ENCODE data around the gene SNTG2.

The SNTG2 gene

DNA sequence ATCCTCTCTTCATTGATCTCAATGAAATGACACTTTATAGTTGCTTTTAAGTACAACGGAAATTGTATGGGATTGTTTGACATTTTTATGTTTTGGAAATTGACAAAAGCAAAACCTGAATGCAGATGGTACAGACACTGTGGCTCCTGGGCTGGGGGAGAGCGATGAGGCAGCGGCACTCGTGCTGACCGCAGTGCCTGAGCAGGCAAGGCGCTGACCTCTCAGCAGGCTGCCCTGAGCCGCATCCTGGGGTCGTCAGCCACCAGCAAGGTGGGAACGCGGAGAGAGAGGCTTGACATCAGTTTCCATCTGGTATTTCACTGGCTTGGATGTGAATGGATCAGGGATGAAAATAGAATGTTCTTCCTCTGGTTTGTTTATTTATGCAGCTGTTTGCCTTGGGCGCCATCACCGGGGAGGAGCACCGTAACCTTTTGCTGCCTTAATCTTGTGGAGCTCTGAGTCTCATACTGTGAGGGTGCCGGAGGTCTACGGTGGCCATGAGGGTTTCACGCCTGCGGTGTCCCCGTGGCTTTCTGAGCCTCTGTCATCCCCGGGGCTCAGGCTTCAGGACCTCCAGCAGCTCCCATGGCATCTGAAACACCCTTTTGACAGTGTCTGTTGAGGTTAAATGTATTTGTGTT lies 367.8 kb downstream of the SNTG2 start:
- no peak for DNase-seq (ENCODE audit: low read depth)

DNA sequence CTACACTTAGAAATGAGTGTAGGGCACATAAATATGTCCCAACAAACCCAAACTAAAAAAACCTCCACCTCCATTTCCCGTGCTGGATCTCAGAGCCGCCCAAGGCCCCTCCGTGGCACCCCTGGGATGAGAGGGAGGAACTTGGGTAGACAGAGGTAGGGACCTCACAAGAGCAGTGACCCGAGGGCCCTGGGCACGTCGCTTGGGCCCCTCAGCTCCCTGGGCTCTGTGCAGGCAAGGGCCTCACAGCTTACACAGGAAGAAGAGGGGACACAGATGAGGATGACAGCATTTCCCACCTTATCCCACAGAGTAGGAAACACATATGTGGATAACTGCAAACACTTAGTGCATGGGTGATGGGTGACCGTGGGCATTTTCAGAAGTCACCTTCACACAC lies 368.7 kb downstream of the SNTG2 start:
- DNase-seq (ENCODE audit: low read depth) = no peak

GRCh38 chr2:1321321-1321720 lies 370.7 kb downstream of the SNTG2 start:
- DNase-seq (ENCODE audit: low read depth) = no peak

DNA sequence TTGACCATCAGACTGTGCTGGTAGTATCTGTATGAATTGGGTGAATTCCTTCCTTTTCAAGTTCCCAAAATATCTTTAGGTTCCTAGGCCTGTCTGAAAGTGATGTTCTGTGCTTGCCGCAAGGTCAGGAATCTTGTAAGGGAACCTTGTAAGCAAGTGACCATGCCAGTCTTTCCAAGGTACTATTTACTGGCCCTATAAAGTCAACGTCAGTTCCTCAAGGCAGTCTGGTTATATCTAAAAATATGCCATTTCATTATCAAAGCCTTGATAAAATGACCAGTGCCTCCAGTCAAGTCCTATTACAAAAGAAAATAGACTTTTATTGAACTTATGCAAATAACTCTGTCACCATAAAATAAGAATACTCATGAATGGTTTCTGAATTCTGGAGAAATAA lies 374.2 kb downstream of the SNTG2 start:
- DNase-seq (ENCODE audit: low read depth) = no peak

GRCh38 chr2:1328684-1329083 lies 378.0 kb downstream of the SNTG2 start:
- DNase-seq (ENCODE audit: low read depth) = no peak

- no peak for DNase-seq (ENCODE audit: low read depth)
These were observed 388.9 kb downstream of the SNTG2 start for GRCh38 chr2:1339388-1340140.

DNA sequence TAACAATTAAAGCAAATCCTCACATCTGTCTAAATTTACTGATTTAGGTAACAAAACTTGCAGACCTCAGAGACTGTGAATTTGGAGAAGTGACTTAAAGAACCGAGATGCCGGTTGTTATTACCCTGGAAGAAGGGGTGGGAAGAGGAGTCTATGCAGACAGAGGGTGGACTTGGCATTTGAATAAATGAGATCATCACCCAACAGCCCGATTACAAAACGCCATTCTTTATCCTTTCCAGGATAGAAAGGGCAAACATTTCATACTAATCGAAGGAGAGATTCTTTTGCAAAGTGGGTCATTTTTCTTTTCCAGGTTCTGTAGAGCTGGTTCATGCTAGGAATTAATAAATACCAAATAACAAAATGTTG lies 389.5 kb downstream of the SNTG2 start:
- no peak for DNase-seq (ENCODE audit: low read depth)

DNA sequence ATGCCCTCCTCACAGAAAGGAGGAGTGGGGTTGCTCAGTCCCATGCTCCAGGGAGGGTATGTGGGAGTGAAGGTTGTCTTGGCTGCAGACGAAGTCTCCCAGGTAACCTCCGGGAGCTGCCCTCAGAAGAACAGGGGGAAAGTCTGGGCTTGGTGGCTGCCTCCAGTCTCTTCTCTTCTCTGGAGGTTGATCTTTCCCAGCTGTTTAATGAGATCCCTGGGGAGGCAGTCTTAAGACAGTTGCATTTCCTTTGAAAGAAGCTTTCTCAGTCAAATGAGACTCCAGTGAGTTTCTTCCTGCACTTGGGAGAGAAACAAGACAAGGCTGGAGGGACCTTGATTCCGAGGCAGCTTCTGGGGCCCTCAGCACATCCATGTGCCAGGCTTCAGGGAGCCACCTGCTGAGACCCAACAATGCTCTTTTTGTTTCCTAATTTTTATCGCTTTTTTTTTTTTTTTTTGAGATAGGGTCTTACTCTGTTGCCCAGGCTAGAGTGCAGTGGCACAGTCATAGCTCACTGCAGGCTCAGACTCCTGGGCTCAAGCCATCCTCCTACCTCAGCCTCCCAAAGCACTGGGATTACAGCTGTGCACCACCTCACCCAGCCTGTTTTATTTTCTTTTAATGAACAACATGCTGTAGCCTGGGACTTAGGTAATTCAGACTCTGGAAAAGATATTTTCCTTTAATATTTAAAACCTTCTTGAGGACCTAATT lies 390.9 kb downstream of the SNTG2 start:
- no peak for DNase-seq (ENCODE audit: low read depth)

- no peak for DNase-seq (ENCODE audit: low read depth)
These were observed 398.1 kb downstream of the SNTG2 start for GRCh38 chr2:1348789-1349188.

DNA sequence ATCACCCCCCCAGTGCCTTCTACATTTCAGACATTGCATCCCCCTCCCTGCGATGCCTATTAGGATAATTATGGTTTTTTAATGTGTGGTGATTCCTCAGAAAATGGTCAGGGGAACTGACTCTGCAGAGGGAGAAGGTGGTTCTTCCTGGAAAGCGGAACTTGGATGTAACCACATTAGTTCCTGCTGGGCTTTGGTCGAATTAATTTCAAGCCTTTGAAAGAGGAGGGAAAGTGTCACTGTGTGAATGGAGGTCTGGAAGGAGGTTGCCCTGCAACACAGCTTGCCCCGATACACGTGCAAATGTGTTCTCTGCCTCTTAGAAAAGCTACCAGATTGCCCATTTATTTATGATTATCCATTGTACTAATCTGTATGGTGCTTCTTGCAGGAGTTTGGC lies 399.5 kb downstream of the SNTG2 start:
- no peak for DNase-seq (ENCODE audit: low read depth)

DNA sequence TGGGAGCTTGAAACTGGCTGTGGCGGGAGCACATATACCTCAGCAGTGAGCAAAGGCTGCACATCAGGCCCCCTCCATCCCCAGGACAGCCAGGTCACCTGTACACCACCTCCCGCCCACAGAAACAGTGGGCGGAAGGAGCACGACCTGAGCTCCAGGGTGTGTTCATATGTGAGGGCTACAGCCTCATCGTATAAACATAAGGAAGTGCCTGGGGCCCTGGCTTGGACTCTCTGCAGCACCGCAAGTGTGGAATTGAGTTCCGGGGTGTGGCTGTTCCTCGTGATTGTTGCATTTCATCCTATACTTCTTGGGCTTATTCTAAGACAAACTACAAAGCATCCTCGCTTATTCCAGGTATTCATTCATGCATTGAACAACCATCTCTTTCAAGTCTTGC lies 402.5 kb downstream of the SNTG2 start:
- DNase-seq (ENCODE audit: low read depth) = no peak

GRCh38 chr2:1353543-1353942 lies 402.9 kb downstream of the SNTG2 start:
- DNase-seq (ENCODE audit: low read depth) = no peak

DNA sequence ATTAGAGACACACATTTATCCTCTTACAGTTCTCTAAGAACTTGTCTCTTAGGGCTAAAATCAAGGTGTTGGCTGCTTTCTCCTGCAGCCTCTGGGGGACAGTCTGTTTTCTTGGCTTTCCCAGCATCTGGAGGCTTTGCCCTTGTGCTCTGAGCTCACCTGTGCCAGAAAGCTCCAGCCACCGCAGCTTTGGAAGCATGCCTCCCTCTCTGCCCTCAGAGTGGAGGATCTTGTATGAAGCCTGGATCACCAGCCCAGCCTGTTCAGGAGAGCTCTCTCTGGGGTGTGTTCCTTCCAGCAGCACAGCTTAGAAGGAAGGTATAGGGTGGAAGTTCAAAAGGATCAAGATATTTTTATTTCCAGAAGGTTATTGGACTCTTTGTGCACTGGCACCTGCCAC lies 409.5 kb downstream of the SNTG2 start:
- no peak for DNase-seq (ENCODE audit: low read depth)

DNA sequence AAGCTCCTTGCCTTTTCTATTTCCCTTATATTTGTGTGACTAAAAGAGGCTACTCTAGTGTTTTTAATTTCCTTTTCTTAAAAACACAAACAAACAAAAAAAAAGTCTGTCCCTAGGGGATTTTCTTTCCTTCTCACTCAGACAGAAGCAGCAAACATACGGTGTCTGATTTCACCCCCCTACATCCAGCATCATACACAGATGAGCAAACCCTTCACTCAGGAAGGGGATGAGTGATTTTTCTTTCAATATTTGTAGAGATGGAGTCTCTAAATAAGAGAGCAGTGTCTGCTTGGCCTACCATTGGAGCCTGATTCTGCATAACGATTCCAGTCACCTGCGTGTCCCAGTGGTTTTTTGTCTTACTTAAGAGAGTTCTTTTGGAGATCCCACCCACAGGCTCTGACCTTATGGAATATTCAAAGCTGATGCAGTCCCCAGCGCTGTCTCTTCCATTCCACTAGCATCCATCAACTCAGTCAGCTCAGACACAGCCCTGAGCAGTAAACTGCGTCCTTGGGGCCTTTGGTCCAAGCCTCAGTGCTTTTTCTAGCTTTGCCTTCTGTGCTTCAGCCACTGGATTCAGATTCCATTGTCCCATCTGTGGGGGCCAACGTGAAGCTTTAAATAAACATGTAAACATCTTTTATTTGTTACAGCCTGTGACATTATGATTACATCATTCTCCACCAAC lies 410.1 kb downstream of the SNTG2 start:
- no peak for DNase-seq (ENCODE audit: low read depth)

GRCh38 chr2:1363367-1363766 lies 412.7 kb downstream of the SNTG2 start:
- DNase-seq (ENCODE audit: low read depth) = no peak

- no peak for DNase-seq (ENCODE audit: low read depth)
These were observed 416.0 kb downstream of the SNTG2 start for GRCh38 chr2:1366546-1367134.

DNA sequence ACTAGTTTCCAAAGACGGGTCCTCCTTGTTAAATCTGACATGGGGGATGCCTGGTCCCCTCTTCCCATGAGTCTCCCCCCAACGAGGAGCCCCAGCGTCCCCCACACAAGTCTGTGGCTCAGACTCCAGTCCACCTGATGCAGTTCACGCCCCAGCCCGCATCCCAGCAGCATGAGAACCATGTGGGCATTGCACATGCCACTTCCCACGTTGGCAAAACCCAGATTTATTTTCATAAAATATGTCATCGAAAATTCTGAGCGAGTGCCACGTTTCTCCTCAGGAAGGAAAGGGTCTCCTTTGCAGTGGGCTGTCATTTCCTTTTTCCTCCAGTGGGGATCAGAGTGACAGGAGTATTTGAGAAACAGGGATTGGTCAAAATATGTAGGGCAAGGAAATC lies 417.0 kb downstream of the SNTG2 start:
- DNase-seq (ENCODE audit: low read depth) = no peak

DNA sequence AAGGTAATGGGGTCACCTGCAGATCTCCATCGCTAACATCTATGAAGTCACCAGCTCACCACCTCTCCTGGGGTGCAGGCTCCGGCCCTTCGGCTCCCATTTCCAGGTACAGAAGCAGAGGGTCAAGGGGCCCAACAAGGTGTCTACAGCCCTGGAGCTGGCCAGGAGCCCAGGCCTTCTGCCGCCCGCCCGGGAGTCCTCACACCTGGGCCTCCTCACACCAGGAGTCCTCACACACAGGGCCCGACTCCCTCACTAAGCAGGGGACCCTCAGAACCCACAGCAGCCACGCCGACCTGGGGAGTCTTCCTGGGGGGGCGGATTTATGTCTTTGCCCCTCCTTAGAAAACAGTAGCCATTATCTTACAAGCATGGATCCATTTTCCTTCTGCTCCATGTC lies 419.3 kb downstream of the SNTG2 start:
- no peak for DNase-seq (ENCODE audit: low read depth)

DNA sequence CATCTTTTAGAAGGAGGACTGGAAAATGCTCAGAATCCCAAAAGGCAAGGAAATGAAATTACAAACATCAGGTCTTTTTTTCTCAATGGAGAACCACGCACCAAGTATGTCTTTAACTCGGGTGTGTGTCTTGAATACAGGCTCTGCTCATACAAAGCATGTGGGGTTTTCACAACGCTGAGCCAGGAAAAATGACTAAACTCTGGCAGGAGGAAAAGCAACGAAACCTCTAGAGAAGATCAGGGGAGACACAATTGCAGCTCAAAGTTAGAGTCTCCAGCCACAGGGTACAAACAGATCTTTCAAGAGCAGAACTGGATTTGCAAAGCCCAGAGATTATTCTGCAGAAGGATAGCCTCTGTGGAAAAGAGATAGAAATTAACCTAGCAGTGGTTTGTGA lies 419.8 kb downstream of the SNTG2 start:
- no peak for DNase-seq (ENCODE audit: low read depth)

- DNase-seq (ENCODE audit: low read depth) = no peak
These were observed 420.4 kb downstream of the SNTG2 start for GRCh38 chr2:1371082-1371481.

- no peak for DNase-seq (ENCODE audit: low read depth)
These were observed 423.2 kb downstream of the SNTG2 start for GRCh38 chr2:1373830-1374229.

GRCh38 chr2:1374287-1374686 lies 423.6 kb downstream of the SNTG2 start:
- DNase-seq (ENCODE audit: low read depth) = no peak

All from fibroblast of the conjunctiva (primary cell).